Fibroblast of pulmonary artery (primary cell): ENCODE results near the gene FHL2.
"Not testable (repeated sequence)": the region's sequence is repeated elsewhere in the genome, so short reads cannot be mapped to it uniquely, and the experiment has no call there.

Source experiments
- DNase-seq: peaks from one replicate; pipeline ENCODE4 v3.0.0-alpha.2; 2010; ENCODE audit warnings: low read depth
- H3K4me3 ChIP-seq: replicated peaks from 2 replicates; pipeline ENCODE4 v1.5.1; 2011; ENCODE audit warnings: low read depth, mild to moderate bottlenecking, control low read depth, low read length, moderate library complexity
- TF ChIP-seq, protein P1 (sequence below): IDR thresholded peaks from 2 replicates; pipeline ENCODE4 v1.5.1; 2011; ENCODE audit warnings: mild to moderate bottlenecking, control low read depth, low read length, inconsistent platforms; ENCODE audit errors: missing control alignments

Gene FHL2

DNA sequence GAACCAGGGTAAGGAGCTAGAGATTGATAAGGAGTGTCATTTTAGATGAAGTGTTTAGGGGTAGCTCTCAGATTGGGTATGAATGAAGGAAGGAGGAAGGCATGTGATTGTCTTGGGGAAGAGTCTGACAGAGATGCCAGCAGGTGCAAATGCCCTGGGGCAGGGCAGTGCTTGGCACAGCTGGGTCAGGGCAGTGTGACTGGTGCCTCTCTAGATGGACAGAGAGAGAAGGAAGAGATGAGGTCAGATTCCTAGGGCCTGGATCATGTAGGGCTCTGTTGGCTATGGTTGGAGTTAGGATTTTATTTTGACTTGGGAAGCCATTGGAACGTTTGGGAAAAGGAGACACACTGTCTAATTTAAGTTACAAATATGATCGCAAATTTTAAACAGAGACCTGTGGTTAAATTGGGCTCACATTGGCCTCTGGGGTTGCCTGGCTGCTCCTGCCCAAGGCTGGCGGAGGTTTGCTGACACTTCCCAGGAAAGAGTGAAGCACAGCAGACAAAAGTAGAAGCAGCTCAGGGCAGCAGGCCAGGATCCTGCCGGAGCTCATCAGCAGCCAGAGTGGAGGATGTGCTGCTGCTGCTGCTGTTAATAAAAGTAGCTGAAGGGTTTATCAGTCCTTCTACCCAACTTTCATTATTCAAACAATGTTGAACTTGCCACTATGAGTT, 32.7 kb upstream of the FHL2 start:
- TF ChIP-seq, protein P1, sequence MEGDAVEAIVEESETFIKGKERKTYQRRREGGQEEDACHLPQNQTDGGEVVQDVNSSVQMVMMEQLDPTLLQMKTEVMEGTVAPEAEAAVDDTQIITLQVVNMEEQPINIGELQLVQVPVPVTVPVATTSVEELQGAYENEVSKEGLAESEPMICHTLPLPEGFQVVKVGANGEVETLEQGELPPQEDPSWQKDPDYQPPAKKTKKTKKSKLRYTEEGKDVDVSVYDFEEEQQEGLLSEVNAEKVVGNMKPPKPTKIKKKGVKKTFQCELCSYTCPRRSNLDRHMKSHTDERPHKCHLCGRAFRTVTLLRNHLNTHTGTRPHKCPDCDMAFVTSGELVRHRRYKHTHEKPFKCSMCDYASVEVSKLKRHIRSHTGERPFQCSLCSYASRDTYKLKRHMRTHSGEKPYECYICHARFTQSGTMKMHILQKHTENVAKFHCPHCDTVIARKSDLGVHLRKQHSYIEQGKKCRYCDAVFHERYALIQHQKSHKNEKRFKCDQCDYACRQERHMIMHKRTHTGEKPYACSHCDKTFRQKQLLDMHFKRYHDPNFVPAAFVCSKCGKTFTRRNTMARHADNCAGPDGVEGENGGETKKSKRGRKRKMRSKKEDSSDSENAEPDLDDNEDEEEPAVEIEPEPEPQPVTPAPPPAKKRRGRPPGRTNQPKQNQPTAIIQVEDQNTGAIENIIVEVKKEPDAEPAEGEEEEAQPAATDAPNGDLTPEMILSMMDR: no peak
- DNase-seq: peak; percentile 52

GRCh38 chr2:105428387-105429018, 29.7 kb upstream of the FHL2 start:
- no peak overlapping the region for H3K4me3 ChIP-seq
- DNase-seq: no peak
- TF ChIP-seq, protein P1: no peak

More for the DNA sequence above, 32.7 kb upstream of the FHL2 start:
- no peak overlapping the region for H3K4me3 ChIP-seq

- no peak overlapping the region for H3K4me3 ChIP-seq
- TF ChIP-seq, protein P1: no peak
- no peak for DNase-seq
These were observed 28.6 kb upstream of the FHL2 start for GRCh38 chr2:105427485-105427884.

DNA sequence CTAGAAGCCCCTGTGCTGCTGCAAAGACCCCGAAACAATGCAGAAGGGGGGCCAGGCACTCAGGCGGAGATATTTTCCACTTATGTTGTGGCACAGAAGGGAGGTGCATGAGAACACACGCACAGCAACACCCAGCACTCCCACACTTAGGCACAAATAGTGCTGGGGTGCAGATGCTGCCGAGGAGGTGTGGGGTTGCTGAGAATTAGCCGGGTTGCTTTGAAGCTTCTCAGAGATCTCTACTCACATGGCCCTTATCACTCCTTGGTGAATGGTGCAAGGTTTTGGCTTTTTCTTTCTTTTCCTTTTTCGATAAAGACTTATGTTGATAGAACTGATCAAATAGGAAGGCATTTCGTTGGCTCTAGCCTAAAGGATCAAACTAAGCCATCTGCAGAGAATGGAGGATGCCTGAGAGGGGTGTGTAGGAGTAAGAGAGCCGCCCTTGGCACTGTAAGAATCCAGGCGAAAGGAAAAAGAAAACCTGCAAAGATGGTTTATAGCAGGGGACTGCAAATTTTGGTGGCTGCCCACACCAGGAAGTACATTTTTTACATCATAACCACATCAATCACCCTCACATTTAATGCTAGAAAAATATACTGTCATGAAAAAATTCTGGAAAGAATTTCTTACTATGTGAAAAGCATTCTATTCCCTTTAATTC, 27.9 kb upstream of the FHL2 start:
- TF ChIP-seq, protein P1: no peak
- DNase-seq: no peak
- no peak overlapping the region for H3K4me3 ChIP-seq

- no peak for DNase-seq
- TF ChIP-seq, protein P1: no peak
- no peak overlapping the region for H3K4me3 ChIP-seq
These were observed 27.2 kb upstream of the FHL2 start for GRCh38 chr2:105425936-105426625.

DNA sequence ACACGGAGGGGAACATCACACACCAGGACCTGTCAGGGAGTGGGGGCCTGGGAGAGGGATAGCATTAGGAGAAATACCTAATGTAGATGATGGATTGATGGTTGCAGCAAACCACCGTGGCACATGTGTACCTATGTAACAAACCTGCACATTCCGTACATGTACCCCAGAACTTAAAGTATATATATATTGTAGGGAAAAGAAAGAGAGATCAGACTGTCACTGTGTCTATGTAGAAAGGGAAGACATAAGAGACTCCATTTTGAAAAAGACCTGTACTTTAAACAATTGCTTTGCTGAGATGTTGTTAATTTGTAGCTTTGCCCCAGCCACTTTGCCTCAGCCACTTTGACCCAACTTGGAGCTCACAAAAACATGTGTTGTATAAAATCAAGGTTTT, 26.0 kb upstream of the FHL2 start:
- not testable (repeated sequence) for DNase-seq, H3K4me3 ChIP-seq

DNA sequence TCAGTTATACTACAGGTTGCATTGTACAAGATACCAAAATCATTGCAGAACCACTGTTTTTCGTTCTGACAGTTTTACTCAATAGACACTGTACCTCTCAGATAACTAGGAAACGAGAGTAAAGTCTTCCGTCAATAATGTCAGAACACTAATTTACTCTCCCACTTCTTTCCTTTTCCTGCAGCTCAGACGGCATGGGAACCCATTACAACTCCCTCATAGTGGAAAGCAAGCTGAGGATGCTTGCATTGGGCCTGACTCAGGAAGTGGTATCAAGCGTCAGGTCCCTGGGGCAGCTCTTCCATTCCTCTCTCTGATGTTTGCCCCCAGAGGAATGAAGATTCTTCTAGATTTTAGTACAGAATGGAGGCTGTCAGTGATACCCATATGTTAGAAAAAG, 23.9 kb upstream of the FHL2 start:
- no peak for DNase-seq
- TF ChIP-seq, protein P1: no peak
- no peak overlapping the region for H3K4me3 ChIP-seq
